HG02884 (cell line): ENCODE measurements around the gene BMPR2.
A peak's percentile ranks its signal among the peaks of the same experiment; 100 is the strongest.

Source experiments
- ATAC-seq: cut with Tn5 transposase; IDR thresholded peaks from one replicate; pipeline ENCODE4 v1.9.1; 2021; ENCODE audit warnings: mild to moderate bottlenecking, moderate library complexity; ENCODE audit not compliant: unreplicated experiment

BMPR2 gene

DNA sequence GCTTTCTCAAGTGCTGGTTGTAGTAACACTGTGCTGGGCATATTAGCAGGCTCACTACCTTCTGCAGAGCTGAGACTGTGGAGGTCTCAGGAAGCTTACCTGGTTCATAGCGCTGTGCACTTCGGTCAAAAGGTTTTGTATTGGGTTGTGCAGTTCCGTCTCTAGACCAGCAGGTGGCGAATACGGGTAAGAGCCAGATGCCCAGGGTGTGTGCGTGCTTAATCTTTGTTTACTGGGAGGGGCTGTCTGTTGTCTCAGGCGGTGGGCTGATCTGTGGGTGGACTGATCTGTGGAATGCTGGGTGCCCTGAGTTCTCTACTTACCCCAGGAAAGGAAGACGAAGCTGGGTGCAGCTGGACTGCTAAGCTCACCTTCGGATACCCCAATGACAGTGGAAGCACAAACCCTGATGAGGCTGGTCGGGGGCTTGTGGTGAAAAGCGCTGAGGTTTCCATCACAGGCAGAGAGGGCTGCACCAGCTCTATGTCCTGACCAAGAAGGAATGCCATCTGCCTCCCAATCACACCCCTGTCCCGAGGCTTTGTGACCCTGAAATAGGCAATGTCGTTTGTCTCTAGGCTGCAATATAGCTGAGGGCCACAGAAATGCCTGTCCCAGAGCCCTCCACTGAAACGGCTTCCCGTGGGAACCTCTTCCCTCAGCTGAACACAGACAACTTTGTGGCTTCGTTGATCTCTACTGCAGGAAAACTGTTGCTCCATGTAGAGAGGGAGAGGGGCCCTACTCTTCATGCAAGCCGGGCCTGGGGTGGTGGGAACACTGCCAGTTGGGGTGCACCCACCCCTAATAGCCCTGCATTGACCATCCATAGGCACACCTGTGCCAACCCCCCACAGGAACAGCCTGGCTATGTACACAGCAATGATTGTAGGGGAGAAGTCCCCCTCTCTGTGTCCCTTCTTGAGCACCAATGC, 212.8 kb downstream of the BMPR2 start:
- peak; percentile 76 for ATAC-seq

DNA sequence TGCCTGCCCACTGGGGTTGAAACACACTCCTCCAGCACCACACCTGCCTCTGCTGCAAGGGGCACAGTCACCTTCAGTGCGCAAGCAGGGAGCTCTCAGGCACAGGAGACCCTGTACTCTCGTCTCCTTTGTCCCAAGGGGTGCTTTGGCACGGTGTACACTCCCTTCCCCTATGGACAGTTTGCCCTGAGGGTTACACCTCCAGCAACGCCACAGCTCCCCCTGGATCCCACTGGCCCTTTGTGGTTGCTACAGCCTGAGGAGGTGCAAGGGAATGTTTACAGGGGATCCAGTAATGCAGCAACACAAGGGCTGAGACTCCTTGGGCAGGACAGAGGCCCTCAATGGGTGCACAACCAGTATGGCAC, 213.4 kb downstream of the BMPR2 start:
- no peak for ATAC-seq

DNA sequence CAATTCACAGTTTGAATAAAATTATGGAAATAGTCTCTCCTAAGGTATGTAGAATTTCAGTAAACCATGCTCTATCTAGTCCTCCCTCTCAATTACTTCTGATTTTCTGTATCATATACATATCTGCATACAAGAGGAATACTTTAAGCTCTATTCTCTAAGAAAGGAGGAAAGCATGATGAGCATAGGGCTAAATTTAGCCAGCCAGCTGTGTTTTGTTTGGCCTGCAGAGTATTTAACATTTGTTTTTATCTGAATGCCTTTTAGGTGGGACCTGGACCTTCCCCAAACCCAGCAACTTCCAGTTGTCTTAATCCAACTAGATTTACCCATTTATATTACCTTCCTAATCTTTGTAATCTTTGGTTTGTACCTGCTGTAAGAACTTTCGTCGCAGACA, 216.4 kb downstream of the BMPR2 start:
- no peak for ATAC-seq

DNA sequence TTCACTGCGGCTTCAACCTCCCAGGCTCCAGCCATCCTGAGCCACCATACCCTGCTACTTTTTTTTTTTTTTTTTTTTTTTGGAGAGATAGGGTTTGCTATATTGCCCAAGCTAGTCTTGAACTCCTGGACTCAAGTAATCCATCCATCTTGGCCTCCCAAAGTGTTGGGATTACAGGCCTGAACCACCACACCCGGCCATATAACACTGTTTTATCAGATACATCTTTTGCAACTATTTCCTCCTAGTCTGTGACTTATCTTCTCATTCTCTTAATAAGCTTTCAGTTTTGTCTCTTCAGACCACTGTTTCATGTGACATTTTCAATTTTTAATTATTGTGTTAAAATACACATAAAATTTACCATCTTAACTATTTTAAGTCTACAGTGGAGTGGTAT, 223.0 kb downstream of the BMPR2 start:
- ATAC-seq, result no peak

DNA sequence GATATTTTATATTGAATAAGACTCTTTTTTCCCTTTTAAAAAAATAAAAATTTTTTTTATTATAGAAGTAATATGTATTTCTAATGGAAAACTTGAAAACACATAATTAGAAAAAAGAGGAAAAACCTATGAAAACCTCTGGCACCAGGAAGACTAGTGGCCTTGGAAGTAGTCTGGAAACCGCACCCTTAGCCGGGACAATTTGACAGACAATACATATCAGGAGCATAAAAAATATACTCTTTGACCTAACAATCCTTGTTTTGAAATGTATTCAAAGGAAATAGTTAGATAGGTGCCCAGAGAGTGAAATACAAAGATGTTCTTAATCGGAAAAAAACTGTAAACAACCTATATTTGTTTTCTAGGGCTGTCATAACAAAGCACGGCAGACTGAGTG, 223.8 kb downstream of the BMPR2 start:
- no peak for ATAC-seq

DNA sequence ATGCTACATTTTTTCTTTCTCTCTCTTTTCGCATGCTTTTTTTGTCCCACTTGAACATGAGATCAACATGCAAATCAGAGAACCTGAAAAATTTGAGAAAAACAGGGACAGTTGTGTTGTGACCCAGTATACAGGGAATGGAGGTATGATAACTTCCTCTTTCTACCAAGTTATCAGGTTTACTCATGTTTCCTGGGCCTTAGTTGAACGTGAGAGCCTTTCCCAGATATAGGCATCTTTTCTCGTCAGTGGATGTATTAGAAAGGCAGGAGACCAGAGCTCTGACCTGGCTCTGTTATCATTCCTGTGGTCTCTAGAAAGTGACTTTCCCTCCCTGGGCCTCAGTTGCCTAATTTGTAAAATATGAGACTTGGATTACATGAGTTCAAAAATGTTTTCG, 228.6 kb downstream of the BMPR2 start:
- ATAC-seq, result no peak

DNA sequence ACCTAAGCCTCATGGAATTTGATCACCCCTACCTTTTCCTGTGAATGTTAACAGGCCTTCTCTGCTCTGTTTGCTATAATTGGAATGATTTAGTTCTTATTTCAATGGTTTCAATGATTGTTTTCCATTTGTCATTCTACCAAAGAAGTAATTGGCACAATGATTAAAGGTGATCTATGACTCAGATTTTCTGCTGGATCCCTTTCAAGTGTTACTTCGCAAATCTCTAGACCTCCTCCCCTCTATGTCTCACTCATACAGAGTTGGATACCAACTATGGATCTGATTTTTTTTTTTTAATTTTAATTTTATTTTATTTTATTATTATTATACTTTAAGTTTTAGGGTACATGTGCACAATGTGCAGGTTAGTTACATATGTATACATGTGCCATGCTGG, 229.0 kb downstream of the BMPR2 start:
- ATAC-seq, result no peak

DNA sequence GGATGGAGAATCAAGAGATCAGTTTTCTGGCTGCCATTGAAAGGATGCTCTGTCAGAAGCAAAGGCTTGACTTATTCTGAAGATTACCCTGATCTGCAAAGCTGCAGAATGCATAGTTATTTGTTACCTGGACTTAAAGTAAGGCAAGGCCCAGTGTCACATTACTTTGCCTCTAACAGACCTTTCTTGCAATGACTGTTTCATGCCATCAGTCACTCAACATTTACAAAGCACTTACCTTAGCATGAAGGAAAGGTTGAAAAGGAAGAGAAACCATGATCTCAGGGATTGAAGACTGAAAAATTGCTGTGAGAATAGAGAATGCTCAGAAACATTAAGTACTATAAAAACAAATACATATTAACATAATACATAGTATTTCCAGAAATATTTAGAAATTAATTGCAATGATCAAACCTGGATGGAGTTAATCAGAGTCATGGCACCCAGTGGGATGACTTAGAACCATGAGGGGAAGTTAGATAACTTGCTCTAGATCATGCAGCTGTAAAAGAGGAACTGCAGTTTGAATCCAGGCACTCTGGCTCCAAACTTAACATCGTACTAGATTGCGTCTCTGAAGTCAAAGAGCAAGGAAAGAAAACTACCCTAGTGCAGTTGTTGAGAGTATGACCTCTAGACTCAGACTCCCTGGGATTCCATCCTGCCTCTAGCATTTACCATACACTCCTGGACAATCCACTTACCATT, 232.2 kb downstream of the BMPR2 start:
- no peak for ATAC-seq

DNA sequence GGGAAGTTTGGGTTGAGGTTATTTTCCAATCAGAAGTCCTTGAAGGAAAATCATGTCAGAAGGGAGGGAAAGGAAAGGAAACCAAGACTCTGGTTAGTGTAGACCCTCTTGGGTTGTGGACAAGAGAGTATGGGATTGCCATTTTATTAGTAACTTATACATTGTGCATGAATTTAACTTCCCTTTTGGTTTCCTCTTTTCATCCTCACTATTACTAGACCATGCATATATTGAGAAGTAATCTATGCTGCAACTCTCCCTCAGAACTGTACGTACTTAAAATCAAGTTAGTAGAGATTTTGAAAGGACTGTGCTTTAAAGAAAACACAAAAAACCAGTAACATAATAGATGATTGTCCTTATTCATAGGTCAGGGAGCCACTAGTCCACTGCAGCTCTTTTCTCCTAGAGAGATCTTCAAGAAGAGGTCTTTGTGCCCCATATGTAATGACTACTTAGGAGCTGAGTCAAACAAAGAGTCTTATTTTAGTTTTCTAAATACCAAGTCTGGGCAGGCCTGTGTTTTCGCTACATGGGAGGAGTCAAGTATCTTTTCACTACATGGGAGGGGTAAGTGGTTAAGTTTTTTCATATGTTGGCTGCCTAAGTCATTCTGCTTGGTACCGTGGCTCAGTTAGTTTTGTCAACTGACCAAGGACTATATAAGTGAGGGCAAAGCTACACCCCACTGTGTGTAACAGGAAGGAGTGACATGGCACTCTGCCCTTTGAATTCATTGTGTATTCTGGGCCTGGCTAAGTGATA, 233.4 kb downstream of the BMPR2 start:
- peak; percentile 94 for ATAC-seq

DNA sequence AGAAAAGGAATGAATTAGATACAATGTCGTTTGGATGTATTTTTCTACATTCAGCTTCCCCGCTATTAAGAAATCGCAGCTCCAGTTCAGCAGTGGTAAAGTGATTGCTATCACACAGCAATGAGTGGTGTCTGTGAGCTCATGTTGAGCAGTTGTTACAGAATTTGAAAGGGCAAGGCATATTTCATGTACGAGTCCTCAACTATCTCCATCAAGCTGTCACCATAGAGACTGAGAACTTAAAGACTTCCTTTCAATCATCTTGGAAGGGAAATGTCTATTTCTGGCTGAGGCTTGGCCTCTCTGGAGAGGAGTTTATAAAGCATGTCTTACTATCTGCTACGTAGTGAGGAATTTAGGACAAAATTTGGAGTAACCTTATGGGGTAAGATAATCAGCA, 234.3 kb downstream of the BMPR2 start:
- no peak for ATAC-seq

DNA sequence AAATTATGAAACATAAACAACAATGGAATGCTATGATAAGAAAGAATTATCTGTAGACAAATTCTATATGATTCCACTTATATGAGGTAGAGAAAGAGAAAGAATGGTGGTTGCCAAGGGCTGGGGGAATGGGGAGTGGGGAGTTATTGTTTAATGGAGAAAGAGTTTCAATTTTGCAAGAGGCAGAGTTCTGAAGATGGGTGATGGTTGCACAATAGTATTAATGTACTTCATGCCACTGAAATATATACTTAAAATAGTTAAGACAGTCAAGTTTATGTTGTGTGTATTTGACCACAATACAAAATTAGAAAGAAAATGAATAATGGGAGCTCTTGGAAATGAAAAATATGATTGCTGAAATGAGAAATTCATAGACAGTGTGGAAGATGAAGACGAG, 236.0 kb downstream of the BMPR2 start:
- ATAC-seq, result no peak

DNA sequence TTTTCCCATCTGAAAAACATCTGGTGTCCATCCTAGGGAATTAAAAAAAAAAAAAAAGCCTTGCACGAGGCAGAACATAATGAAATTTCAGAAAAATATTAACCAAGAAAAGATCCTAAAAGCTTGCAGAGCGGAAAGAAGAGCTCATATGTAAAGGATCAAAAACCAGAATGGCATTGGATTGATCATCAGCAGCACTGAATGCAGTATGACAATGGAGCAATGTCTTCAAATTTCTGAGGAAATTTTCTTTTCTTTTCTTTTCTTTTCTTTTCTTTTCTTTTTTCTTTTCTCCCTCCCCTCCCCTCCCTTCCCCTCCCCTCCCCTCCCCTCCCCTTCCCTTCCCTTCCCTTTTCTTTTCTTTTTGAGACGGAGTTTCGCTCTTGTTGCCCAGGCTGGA, 237.4 kb downstream of the BMPR2 start:
- no peak for ATAC-seq
